Thyroid gland (tissue), 4 donors: ENCODE measurements around the gene RAB8B. TPM values are rescaled to one million over a fixed set of nuclear protein-coding genes. Genes with fewer than 3 reads are reported as not detected.

Source experiments
- DNase-seq, 2 donors: peaks; one replicate each; pipeline ENCODE4 v3.0.0-alpha.2; 2019
- H3K27ac ChIP-seq, 3 donors: fragments of 200-600 bp; sonication (generic); 1 replicate in 2 of 3; 2 replicates in 1 of 3; pipeline ENCODE4 v1.5.1; 2016 to 2019; ENCODE audit warnings: mild to moderate bottlenecking in 1 of 3, moderate library complexity in 1 of 3
- H3K27me3 ChIP-seq: fragments of 200-600 bp; sonication (generic); one replicate; pipeline ENCODE4 v1.5.1; 2019
- H3K36me3 ChIP-seq, 2 donors: fragments of 200-600 bp; sonication (generic); one replicate each; pipeline ENCODE4 v1.5.1; 2016 to 2019
- H3K4me1 ChIP-seq, 2 donors: fragments of 200-600 bp; sonication (generic); one replicate each; pipeline ENCODE4 v1.5.1; 2017 to 2019
- H3K4me3 ChIP-seq, 3 donors: fragments of 200-600 bp; sonication (generic); replicated peaks in 1 of 3; 1 replicate in 2 of 3; 2 replicates in 1 of 3; pipeline ENCODE4 v1.5.1; 2016; ENCODE audit warnings: mild to moderate bottlenecking in 1 of 3
- H3K9me3 ChIP-seq: fragments of 200-600 bp; sonication (generic); one replicate; pipeline ENCODE4 v1.5.1; 2017
- POLR2A ChIP-seq, 2 donors: fragments of 450-650 bp; IDR thresholded peaks; one replicate each; pipeline ENCODE4 v1.6.1; 2017; ENCODE audit warnings: antibody characterized with exemption in 2 of 2, mild to moderate bottlenecking in 2 of 2, moderate library complexity in 1 of 2
- WGBS, 2 donors: methylation state at CpG; one replicate each; pipeline ENCODE4 v1.1.5; 2017; 5-methylcytosine and 5-hydroxymethylcytosine counted together
- intact Hi-C: fragments of 100-400 bp; cut with DNase I; formaldehyde crosslinking; loops from one replicate; pipeline ENCODE4 v1.15.1; 2023
- total RNA-seq, 4 donors: library from RNA; depleted of rRNA; stranded (reverse); fragments of >200 nt; gene quantifications; one replicate each; pipeline ENCODE4 v1.2.3, GENCODE V29; 2016
- TF ChIP-seq, protein P1 (sequence below), 6 experiments: fragments of 200-600 bp in 3 of 6; fragments of 450-650 bp in 3 of 6; sonication (generic) in 3 of 6; IDR thresholded peaks; one replicate each; pipeline ENCODE4 v1.5.1; 2016 to 2019; ENCODE audit warnings: antibody characterized with exemption in 6 of 6, mild to moderate bottlenecking in 2 of 6, inconsistent platforms in 1 of 6, moderate library complexity in 1 of 6

RAB8B gene
- total RNA-seq, 4 donors from 2014 or later, result 17.6 to 36.0 (median 22.1) TPM

DNA sequence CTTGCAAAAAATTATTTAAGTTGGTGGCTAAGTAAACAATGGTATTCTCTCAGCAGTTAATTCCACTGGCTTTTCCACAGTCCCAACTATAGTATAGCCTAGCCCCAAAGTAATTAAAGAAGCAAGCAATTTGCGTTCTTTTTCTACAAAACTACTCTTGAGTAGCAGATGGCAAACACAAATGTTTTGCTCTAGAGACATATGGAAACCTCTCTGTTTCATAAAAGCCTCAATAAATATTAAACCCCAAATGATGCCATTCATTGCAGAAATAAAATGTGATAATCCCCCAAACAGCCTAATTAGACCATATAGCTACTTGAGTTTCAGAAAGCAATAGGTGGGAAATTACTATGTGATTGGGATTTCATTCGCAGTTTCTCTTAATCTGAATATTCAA is 8.7 kb upstream of the RAB8B start:
- intact Hi-C loops, result loop anchor here (10.0 kb wide), 1 partner anchor 94 kb away; the partner anchor contains the start of gene APH1B
- no peaks in the 10 kb centered on the region for H3K27me3 ChIP-seq
- TF ChIP-seq, protein P1, sequence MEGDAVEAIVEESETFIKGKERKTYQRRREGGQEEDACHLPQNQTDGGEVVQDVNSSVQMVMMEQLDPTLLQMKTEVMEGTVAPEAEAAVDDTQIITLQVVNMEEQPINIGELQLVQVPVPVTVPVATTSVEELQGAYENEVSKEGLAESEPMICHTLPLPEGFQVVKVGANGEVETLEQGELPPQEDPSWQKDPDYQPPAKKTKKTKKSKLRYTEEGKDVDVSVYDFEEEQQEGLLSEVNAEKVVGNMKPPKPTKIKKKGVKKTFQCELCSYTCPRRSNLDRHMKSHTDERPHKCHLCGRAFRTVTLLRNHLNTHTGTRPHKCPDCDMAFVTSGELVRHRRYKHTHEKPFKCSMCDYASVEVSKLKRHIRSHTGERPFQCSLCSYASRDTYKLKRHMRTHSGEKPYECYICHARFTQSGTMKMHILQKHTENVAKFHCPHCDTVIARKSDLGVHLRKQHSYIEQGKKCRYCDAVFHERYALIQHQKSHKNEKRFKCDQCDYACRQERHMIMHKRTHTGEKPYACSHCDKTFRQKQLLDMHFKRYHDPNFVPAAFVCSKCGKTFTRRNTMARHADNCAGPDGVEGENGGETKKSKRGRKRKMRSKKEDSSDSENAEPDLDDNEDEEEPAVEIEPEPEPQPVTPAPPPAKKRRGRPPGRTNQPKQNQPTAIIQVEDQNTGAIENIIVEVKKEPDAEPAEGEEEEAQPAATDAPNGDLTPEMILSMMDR (IDR thresholded peaks at IDR 0.05), result no peak
- no peak for TF ChIP-seq POLR2A (IDR thresholded peaks at IDR 0.05)
- WGBS, 2 donors, result 95 to 96% methylated on average over 2 of the region's 2 CpGs
- H3K4me3 ChIP-seq, result no peak overlapping the region
- H3K36me3 ChIP-seq, result no peaks in the 10 kb centered on the region
- no peaks in the 10 kb centered on the region for H3K4me1 ChIP-seq
- no peaks in the 10 kb centered on the region for H3K9me3 ChIP-seq
- DNase-seq, result no peak
- no peak overlapping the region for H3K27ac ChIP-seq

- Histone ChIP-seq H3K27me3 (no peaks in the 10 kb centered on the region), H3K27ac (no peak overlapping the region), H3K4me1 (no peaks in the 10 kb centered on the region), H3K9me3 (no peaks in the 10 kb centered on the region), H3K36me3 (no peaks in the 10 kb centered on the region), H3K4me3 (no peak overlapping the region)
- TF ChIP-seq, protein P1 (IDR thresholded peaks at IDR 0.05), result no peak
- DNase-seq, result no peak
- intact Hi-C loops, result loop anchor here (10.0 kb wide), 1 partner anchor 93 kb away; the partner anchor contains the start of gene APH1B
- 84 to 93% methylated on average over 2 of the region's 2 CpGs for WGBS, 2 donors
Observed at GRCh38 chr15:63181648-63182047, 7.8 kb upstream of the RAB8B start.

DNA sequence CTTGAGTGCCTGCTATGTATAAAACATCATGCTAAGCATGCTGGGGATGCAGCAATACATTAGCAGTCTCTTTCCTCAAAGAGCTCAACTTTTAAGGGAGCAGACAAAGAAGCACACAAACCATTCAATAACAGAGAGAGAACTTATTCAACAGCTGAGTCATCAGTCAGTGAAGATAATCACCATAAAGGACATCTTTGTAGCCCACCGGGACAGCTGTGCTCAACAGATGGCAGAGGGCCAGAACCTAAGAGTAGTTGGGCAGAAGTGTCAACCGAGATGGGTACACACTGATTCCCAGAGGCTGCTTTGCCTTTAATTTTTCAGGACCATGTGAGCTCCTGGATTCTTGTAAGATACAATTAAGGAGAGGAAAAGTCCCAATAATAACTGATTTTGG is 4.2 kb upstream of the RAB8B start:
- H3K27me3 ChIP-seq, result no peaks in the 10 kb centered on the region
- no peak for TF ChIP-seq POLR2A (IDR thresholded peaks at IDR 0.05)
- TF ChIP-seq, protein P1 (IDR thresholded peaks at IDR 0.05), result no peak
- 42 to 71% methylated on average over 2 of the region's 2 CpGs for WGBS, 2 donors
- intact Hi-C loops, result loop anchor here (10.0 kb wide), 1 partner anchor 90 kb away; the partner anchor contains the start of gene APH1B
- H3K27ac ChIP-seq, result no peak overlapping the region
- peaks cover 4 to 5% of the 10 kb centered on the region in 2 donors for H3K4me1 ChIP-seq
- H3K36me3 ChIP-seq, result no peaks in the 10 kb centered on the region
- DNase-seq, result no peak
- no peak overlapping the region for H3K4me3 ChIP-seq
- H3K9me3 ChIP-seq, result no peaks in the 10 kb centered on the region

GRCh38 chr15:63186065-63186464 is 3.3 kb upstream of the RAB8B start:
- H3K36me3 ChIP-seq, result no peaks in the 10 kb centered on the region
- WGBS, 2 donors, result 66 to 81% methylated on average over 2 of the region's 2 CpGs
- no peak for DNase-seq
- H3K4me3 ChIP-seq, result no peak overlapping the region
- no peaks in the 10 kb centered on the region for H3K9me3 ChIP-seq
- H3K27me3 ChIP-seq, result no peaks in the 10 kb centered on the region
- TF ChIP-seq, protein P1 (IDR thresholded peaks at IDR 0.05), result no peak
- no peak for TF ChIP-seq POLR2A (IDR thresholded peaks at IDR 0.05)
- no peak overlapping the region for H3K27ac ChIP-seq
- H3K4me1 ChIP-seq, result peaks cover 7 to 10% of the 10 kb centered on the region in 2 donors
- intact Hi-C loops, result loop anchor here (10.0 kb wide), 1 partner anchor 89 kb away; the partner anchor contains the start of gene APH1B

DNA sequence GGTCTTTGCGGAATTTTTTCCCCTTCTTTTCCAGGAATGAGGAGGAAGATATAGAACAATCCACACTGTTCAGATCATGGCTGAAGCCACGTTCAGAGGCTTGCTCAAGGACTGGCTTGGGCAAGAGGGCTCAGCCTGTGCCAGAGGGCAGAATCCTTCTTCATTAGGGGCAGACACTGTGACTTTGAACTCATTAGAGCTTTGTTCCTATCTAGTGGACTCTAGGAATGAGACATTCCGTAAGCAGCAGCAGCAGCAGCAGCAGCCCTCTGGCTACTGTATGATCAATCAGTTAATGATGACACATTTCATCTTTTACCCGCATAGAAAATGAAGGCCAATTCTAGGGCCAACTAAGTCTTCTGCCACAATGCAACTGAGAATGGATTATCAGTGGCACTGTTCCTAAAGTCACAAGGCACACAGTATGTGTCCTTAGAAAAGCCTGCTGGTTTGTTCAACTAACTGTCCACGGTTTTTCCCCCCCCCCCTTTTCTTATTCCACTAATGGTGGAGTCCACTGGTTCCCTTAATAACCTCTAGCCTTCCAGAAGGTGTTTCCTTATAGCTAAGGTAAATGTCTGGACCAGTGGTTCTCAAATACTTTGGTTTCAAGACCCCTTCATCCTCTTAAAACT is 1.7 kb upstream of the RAB8B start:
- no peaks in the 10 kb centered on the region for H3K27me3 ChIP-seq
- H3K36me3 ChIP-seq, result no peaks in the 10 kb centered on the region
- H3K9me3 ChIP-seq, result no peaks in the 10 kb centered on the region
- WGBS, 2 donors, result 83% methylated on average over 5 of the region's 5 CpGs
- H3K4me3 ChIP-seq, result no peak overlapping the region
- H3K27ac ChIP-seq, result no peak overlapping the region
- no peak for DNase-seq
- peaks cover 7 to 15% of the 10 kb centered on the region in 2 donors for H3K4me1 ChIP-seq
- TF ChIP-seq POLR2A (IDR thresholded peaks at IDR 0.05), result no peak
- TF ChIP-seq, protein P1 (IDR thresholded peaks at IDR 0.05), result no peak
- intact Hi-C loops, result loop anchor here (10.0 kb wide), 1 partner anchor 87 kb away; the partner anchor contains the start of gene APH1B
